ENCODE results near the gene FRMD4A.

Gene FRMD4A

DNA sequence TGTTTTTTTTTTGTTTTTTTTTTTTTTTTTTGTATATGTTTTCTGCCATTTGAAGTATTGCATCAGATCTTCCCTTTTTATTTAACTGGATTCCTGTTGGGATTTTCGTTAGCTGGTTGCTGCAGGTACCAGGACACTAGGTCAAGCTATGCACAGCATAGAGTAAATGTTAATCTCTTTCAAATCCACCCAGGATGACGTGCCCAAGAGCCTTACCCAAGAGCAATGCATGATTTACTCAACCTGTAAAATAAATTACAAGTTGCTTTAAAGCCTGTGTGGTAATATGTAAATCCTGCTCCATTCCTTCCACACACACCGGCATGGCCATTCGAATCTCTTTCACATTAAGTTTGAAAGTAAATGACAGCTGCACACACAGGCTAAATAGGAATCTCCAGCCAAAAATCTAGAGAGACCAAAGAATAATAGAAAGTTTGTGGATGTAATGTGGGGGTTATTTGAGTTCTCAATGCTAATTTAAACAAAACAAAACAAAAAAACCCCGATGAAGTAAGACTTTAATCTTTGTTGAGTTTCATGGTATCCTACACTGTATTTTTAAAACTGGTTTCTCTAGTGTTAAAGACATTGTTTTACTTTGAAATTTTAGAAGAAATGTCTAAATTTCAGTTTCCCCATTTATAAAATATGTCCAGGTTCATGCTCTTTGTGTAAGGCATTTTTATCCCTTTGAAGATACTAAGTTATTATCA is 167.9 kb downstream of the FRMD4A start:
- no peak overlapping the region for H3K9ac ChIP-seq (ENCODE audit: low read depth, low read length)
- H3K27ac ChIP-seq (ENCODE audit: low read depth, low read length), result no peak overlapping the region
- H3K27me3 ChIP-seq (ENCODE audit: insufficient read depth, low read length), result no peaks in the 10 kb centered on the region
- peaks cover 14% of the 10 kb centered on the region for H3K4me1 ChIP-seq (ENCODE audit: insufficient read depth, low read length)
- H3K36me3 ChIP-seq (ENCODE audit: insufficient read depth, low read length), result no peaks in the 10 kb centered on the region
- H3K4me3 ChIP-seq (ENCODE audit: low read length), result no peak overlapping the region
- WGBS, result 80% methylated on average over 4 of the region's 5 CpGs
- no peaks in the 10 kb centered on the region for H3K9me3 ChIP-seq (ENCODE audit: insufficient read depth, low read depth, low read length)

DNA sequence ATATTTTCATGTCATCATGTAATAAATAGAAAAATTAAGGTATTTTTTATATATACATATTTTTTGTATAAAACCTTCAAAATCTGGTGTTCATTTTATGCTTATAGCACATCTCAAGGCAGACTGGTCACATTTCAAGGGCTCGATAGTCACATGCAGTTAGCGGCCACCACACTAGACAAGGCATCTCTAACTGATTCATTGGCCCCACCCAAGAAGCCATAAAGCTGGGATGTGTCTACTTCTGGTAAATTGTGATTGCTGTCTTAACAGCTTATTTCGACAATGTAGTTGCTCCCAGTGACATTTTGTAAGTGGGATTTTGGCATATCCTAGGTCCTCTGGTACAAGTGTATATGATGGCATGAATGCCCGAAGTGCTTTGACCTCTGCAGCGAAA is 168.7 kb downstream of the FRMD4A start:
- Histone ChIP-seq H3K9me3 (ENCODE audit: insufficient read depth, low read depth, low read length) (no peaks in the 10 kb centered on the region), H3K36me3 (ENCODE audit: insufficient read depth, low read length) (no peaks in the 10 kb centered on the region), H3K27ac (ENCODE audit: low read depth, low read length) (no peak overlapping the region), H3K27me3 (ENCODE audit: insufficient read depth, low read length) (no peaks in the 10 kb centered on the region), H3K9ac (ENCODE audit: low read depth, low read length) (no peak overlapping the region), H3K4me3 (ENCODE audit: low read length) (no peak overlapping the region), H3K4me1 (ENCODE audit: insufficient read depth, low read length) (peaks cover 14% of the 10 kb centered on the region)
- 96% methylated on average over 5 of the region's 5 CpGs for WGBS

DNA sequence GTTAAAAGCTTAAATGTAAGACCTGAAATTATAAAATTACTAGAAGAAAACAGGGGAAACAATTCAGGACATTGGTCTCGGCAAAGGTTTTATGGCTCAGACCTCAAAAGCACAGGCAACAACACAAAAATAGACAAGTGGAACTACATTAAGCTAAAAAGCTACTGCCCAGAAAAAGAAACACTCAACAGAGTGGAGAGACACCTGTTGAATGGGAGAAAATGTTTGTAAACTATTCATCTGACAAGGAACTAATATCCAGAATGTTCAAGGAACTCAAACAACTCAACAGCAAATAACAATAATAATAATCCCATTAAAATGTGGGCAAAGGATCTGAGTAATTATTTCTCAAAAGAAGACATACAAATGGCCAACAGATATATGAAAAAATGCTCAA is 170.4 kb downstream of the FRMD4A start:
- Histone ChIP-seq H3K4me3 (ENCODE audit: low read length) (no peak overlapping the region), H3K9me3 (ENCODE audit: insufficient read depth, low read depth, low read length) (no peaks in the 10 kb centered on the region), H3K36me3 (ENCODE audit: insufficient read depth, low read length) (no peaks in the 10 kb centered on the region), H3K27ac (ENCODE audit: low read depth, low read length) (no peak overlapping the region), H3K9ac (ENCODE audit: low read depth, low read length) (no peak overlapping the region), H3K27me3 (ENCODE audit: insufficient read depth, low read length) (no peaks in the 10 kb centered on the region), H3K4me1 (ENCODE audit: insufficient read depth, low read length) (peaks cover 14% of the 10 kb centered on the region)
- 100% methylated on average over 1 of the region's 1 CpG for WGBS

- Histone ChIP-seq H3K9me3 (ENCODE audit: insufficient read depth, low read depth, low read length) (no peaks in the 10 kb centered on the region), H3K27ac (ENCODE audit: low read depth, low read length) (no peak overlapping the region), H3K9ac (ENCODE audit: low read depth, low read length) (no peak overlapping the region), H3K27me3 (ENCODE audit: insufficient read depth, low read length) (no peaks in the 10 kb centered on the region), H3K36me3 (ENCODE audit: insufficient read depth, low read length) (no peaks in the 10 kb centered on the region), H3K4me1 (ENCODE audit: insufficient read depth, low read length) (peaks cover 11% of the 10 kb centered on the region), H3K4me3 (ENCODE audit: low read length) (no peak overlapping the region)
Measured at GRCh38 chr10:14158575-14158974, 172.1 kb downstream of the FRMD4A start.

DNA sequence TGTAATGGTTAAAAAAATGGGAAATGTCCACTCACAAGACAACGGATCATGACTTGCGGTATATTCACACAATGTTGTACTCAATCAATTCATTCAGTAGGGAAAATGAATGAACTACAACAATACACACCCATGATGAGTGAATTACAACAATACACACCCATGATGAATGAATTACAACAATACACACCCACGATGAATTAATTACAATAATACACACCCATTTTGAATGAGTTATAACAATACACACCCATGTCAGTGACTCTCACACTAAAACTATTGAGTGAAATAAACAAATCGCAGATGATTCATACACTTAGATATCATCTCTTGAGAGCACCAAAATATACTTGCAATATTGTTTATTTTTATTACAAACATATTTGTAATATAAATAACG is 174.6 kb downstream of the FRMD4A start:
- no peak overlapping the region for H3K9ac ChIP-seq (ENCODE audit: low read depth, low read length)
- 92% methylated on average over 5 of the region's 5 CpGs for WGBS
- no peaks in the 10 kb centered on the region for H3K27me3 ChIP-seq (ENCODE audit: insufficient read depth, low read length)
- no peaks in the 10 kb centered on the region for H3K4me1 ChIP-seq (ENCODE audit: insufficient read depth, low read length)
- H3K9me3 ChIP-seq (ENCODE audit: insufficient read depth, low read depth, low read length), result no peaks in the 10 kb centered on the region
- H3K4me3 ChIP-seq (ENCODE audit: low read length), result no peak overlapping the region
- no peak overlapping the region for H3K27ac ChIP-seq (ENCODE audit: low read depth, low read length)
- H3K36me3 ChIP-seq (ENCODE audit: insufficient read depth, low read length), result no peaks in the 10 kb centered on the region

DNA sequence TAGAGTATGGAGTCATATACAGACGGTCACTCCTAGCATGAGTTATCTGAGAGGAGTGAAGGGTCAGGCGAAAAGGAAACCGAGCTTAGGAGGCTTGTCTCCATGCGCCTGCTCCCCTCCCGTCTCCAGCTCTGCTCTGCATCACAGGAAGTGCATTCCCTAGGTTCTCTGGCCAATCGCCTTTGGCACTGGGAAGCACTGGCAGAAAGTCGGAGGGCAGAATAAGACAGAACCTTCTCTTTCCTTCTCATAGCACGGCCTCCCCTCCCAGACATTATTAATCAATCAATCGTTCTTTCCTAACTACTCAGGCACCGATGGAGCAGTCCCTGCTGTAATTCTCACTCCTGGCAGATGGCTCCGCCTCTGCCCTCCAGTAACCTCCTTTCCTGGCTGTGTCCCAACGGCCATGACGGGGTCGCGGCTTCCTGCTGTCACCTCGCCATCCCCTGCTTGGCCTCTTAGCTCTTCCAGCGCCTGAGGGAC is 177.1 kb downstream of the FRMD4A start:
- H3K9me3 ChIP-seq (ENCODE audit: insufficient read depth, low read depth, low read length), result no peaks in the 10 kb centered on the region
- WGBS, result 84% methylated on average over 17 of the region's 17 CpGs
- no peak overlapping the region for H3K9ac ChIP-seq (ENCODE audit: low read depth, low read length)
- no peaks in the 10 kb centered on the region for H3K4me1 ChIP-seq (ENCODE audit: insufficient read depth, low read length)
- no peaks in the 10 kb centered on the region for H3K27me3 ChIP-seq (ENCODE audit: insufficient read depth, low read length)
- no peak overlapping the region for H3K27ac ChIP-seq (ENCODE audit: low read depth, low read length)
- no peaks in the 10 kb centered on the region for H3K36me3 ChIP-seq (ENCODE audit: insufficient read depth, low read length)
- no peak overlapping the region for H3K4me3 ChIP-seq (ENCODE audit: low read length)

DNA sequence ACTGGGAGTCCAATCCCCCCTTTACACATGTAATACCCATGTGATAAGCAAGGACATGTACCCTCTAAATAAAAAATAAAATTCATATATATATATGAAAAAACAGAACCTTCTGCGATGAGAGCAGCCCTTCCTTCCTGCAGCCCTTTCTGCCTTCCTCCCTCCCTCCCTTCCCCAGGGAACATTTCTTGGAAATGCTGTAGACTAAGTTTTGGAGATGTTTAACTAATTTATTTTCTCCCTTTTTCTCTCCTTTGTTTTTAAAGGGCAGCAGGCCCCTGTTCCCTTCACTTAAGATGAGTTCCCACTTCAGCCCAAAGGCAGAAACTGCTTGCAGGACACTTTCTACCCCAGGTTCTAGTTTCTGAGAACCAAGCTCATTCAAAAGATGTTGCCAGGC is 179.2 kb downstream of the FRMD4A start:
- Histone ChIP-seq H3K9ac (ENCODE audit: low read depth, low read length) (no peak overlapping the region), H3K4me1 (ENCODE audit: insufficient read depth, low read length) (no peaks in the 10 kb centered on the region), H3K4me3 (ENCODE audit: low read length) (no peak overlapping the region), H3K27me3 (ENCODE audit: insufficient read depth, low read length) (no peaks in the 10 kb centered on the region), H3K36me3 (ENCODE audit: insufficient read depth, low read length) (no peaks in the 10 kb centered on the region), H3K27ac (ENCODE audit: low read depth, low read length) (no peak overlapping the region), H3K9me3 (ENCODE audit: insufficient read depth, low read depth, low read length) (no peaks in the 10 kb centered on the region)
- no CpG with 5 or more reads among the region's 1 CpG for whole genome bisulfite sequencing

DNA sequence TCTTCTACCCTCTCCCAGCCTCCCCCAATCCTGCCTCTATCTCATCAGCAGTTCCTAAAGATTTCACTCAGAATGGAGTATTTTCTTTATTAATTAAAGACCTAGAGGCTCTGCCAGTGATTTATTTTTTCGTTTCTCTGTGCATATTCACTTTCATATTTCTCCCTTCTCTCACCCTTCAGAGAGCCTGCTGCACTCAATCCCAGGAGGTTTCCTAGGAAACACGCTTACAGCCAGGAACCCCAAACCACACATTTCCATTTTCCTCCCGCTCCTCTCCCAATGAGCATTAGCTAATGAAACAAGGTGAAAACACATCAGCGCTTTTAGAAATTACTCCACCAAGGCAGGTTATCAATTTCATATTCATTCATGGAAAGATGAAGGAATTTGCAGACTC is 180.2 kb downstream of the FRMD4A start:
- Histone ChIP-seq H3K9me3 (ENCODE audit: insufficient read depth, low read depth, low read length) (no peaks in the 10 kb centered on the region), H3K9ac (ENCODE audit: low read depth, low read length) (no peak overlapping the region), H3K36me3 (ENCODE audit: insufficient read depth, low read length) (no peaks in the 10 kb centered on the region), H3K27me3 (ENCODE audit: insufficient read depth, low read length) (no peaks in the 10 kb centered on the region), H3K27ac (ENCODE audit: low read depth, low read length) (no peak overlapping the region), H3K4me3 (ENCODE audit: low read length) (no peak overlapping the region), H3K4me1 (ENCODE audit: insufficient read depth, low read length) (no peaks in the 10 kb centered on the region)
- 92% methylated on average over 4 of the region's 4 CpGs for WGBS

GRCh38 chr10:14146501-14146900 is 184.2 kb downstream of the FRMD4A start:
- Histone ChIP-seq H3K27ac (ENCODE audit: low read depth, low read length) (no peak overlapping the region), H3K9ac (ENCODE audit: low read depth, low read length) (no peak overlapping the region), H3K36me3 (ENCODE audit: insufficient read depth, low read length) (no peaks in the 10 kb centered on the region), H3K9me3 (ENCODE audit: insufficient read depth, low read depth, low read length) (no peaks in the 10 kb centered on the region), H3K27me3 (ENCODE audit: insufficient read depth, low read length) (no peaks in the 10 kb centered on the region), H3K4me3 (ENCODE audit: low read length) (no peak overlapping the region), H3K4me1 (ENCODE audit: insufficient read depth, low read length) (no peaks in the 10 kb centered on the region)
- 92% methylated on average over 4 of the region's 4 CpGs for WGBS

GRCh38 chr10:14146025-14146424 is 184.7 kb downstream of the FRMD4A start:
- 91% methylated on average over 3 of the region's 3 CpGs for WGBS
- Histone ChIP-seq H3K27ac (ENCODE audit: low read depth, low read length) (no peak overlapping the region), H3K36me3 (ENCODE audit: insufficient read depth, low read length) (no peaks in the 10 kb centered on the region), H3K4me3 (ENCODE audit: low read length) (no peak overlapping the region), H3K9ac (ENCODE audit: low read depth, low read length) (no peak overlapping the region), H3K4me1 (ENCODE audit: insufficient read depth, low read length) (no peaks in the 10 kb centered on the region), H3K27me3 (ENCODE audit: insufficient read depth, low read length) (no peaks in the 10 kb centered on the region), H3K9me3 (ENCODE audit: insufficient read depth, low read depth, low read length) (no peaks in the 10 kb centered on the region)

DNA sequence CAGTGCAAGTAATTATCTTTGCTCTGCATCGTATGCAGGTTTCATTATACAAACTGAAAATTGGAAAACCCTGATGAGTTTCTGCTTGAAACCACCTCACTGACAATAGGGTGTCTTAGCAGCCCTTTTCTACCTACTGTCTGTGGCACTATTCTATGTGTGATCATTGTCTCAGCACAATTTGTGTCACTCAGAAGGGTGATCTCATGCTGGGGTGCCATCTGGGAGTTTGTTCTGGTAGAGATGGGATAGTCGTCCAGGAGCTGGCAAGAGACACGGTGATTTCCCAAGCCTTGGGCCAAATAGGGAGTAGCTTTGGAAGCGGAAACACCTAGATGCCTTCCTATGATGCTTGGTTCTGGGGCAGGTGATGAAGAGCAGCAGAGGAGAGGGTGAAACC is 186.3 kb downstream of the FRMD4A start:
- Histone ChIP-seq H3K9ac (ENCODE audit: low read depth, low read length) (no peak overlapping the region), H3K27me3 (ENCODE audit: insufficient read depth, low read length) (no peaks in the 10 kb centered on the region), H3K4me3 (ENCODE audit: low read length) (no peak overlapping the region), H3K9me3 (ENCODE audit: insufficient read depth, low read depth, low read length) (no peaks in the 10 kb centered on the region), H3K4me1 (ENCODE audit: insufficient read depth, low read length) (no peaks in the 10 kb centered on the region), H3K27ac (ENCODE audit: low read depth, low read length) (no peak overlapping the region), H3K36me3 (ENCODE audit: insufficient read depth, low read length) (no peaks in the 10 kb centered on the region)
- 90% methylated on average over 4 of the region's 4 CpGs for WGBS

Data from HUES64 (cell line).